NK-92 (cell line): ENCODE data around the gene PPP1R12B.
"Not testable (repeated sequence)": the region's sequence is repeated elsewhere in the genome, so short reads cannot be mapped to it uniquely, and the experiment has no call there.

Experiments
- DNase-seq: peaks from one replicate; lab custom pipeline; 2025; ENCODE audit not compliant: unreplicated experiment; lab: John Stamatoyannopoulos, UW

Gene PPP1R12B

DNA sequence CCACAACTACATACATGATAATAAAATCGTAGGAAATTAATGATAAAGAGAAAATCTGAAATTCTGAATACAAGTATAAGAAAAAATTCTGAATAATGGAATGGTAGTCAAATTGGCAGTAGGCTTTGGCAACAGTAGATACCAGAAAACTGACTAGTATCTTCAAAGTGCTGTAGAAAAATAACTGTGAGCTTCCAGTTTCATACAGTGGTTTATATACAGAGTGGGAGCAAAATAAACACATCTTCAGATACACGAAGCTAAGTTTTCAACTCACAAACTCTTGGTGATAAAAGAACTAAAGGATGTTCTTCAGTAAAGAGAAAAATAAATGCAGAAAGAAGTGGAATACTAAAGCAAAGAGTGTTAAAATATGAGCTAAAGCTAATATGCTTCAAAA, 173.4 kb downstream of the PPP1R12B start:
- DNase-seq, result no peak

DNA sequence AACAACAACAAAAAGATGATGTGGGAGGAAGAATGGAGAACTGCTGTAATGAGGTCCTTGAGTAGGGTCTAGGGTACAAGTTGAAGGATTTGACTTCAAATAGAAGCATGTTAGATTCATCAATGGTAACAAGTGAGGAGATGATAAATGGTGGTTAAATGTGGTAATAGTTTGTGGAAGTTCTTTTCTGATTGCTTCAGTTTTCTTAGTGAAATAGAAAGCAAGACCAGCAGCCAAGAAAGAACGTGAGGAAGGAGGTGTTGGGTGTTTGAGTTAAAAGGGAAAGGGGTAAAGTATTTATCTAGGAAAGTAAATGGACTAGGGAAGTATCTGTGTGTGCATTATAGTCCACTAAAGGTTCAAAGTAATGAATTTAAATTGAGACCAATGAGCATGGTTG, 177.6 kb downstream of the PPP1R12B start:
- DNase-seq, result not testable (repeated sequence)

DNA sequence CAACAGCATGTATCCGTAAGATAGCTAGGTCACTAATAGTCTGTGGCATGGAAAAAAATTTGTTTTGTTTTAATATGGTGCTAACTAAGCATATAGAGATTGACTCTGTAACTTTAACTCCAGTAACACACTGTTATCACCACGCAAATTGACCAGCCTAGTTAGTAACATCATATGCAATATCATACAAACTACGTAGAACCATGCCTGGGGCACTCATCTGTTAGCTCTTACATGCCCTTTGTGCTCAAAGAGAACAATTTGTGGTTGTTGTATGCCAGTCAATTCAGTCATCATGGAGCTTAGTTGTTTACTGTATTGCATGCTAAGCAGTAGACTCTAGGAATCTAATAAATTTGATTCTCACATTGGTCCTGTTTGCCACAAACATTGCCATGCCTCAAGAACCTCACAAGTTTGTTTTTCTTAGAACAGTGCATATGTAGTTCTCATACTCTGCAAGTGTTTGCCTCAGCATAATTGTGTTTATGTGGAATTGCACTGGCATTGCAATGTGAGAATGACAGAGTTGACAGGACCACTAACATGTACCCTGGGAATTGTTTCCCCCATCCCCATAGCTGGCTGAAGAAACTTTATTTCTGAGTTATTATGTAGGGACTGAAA, 179.7 kb downstream of the PPP1R12B start:
- not testable (repeated sequence) for DNase-seq

DNA sequence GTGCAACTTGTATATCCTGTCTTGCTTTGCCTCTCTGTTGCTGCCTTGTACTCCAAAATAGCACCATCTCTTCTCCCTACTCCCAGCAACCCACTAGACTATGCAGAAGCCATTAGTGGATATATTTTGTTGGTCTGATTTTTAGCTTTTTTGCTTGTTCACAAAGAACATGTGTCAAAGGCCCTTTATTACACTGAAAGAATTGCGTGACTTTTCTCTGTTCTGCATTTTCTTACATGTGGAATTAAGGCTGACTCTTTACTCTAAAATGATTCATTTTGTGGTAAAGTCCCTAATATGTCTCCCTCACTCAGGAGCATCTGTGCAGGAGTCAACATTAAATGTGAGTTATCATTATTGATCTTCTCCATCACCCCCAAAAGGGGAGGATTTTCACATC, 182.2 kb downstream of the PPP1R12B start:
- DNase-seq, result not testable (repeated sequence)

DNA sequence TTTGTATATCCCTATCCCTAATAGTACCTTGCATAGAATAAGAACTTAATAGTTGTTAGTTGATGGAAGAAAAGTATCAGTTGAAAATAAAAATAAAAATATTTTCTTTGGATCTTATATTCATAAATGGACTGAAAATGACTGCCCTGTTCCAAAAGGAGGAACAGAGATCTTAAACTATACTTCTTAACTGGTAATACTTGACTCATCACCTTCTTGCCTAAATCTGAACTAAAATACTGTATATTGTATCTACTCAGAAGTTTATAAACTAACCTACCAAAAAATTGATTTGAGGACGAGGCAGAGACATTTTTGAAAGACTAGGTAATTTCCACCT, 182.9 kb downstream of the PPP1R12B start:
- DNase-seq, result no peak

DNA sequence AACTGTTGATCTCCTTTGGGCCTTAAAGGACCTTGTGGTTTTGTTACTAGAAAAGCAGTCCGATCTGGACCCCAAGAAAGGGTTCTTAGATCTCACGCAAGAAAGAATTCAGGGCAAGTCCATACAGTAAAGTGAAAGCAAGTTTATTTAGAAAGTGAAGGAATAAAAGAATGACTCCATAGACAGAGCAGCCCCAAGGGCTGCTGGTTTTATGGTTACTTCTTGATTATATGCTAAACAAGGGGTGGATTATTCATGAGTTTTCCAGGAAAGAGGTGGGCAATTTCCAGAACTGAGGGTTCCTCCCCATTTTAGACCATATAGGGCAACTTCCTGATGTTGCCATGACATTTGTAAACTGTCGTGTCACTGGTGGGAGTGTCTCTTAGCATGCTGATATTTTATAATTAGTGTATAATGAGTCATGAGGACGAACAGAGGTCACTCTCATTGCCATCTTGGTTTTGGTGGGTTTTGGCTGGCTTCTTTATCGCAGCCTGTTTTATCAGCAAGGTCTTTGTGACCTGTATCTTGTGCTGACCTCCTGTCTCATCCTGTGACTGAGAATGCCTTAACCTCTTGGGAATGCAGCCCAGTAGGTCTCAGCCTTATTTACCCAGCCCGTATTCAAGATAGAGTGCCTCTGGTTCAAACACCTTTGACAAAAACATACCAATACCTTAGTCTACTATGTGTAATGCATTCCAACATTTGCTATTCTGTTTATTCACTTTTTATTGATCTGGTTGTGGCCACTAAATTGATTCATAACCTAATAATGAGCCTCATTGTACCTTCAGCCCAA, 183.5 kb downstream of the PPP1R12B start:
- DNase-seq, result not testable (repeated sequence)

DNA sequence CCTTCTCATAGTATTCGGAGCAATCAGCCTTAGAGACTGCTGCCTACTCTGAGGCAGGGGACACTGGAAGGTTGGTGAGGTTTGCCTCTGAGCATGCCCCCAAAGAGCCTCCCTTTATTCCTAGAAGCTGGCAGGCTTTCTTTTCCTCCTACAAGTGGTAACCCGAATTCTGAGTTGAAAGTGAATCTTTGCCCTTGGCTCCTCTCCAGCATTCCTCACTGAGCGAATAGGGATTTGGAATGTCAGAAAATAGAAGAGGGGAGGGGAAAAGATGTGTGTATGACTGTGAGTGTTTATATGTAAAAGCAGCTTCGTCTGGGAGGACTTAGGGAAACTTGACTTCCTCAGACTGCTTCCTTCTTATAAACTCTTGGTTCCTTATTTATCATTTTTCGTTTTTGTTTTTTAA, 190.7 kb downstream of the PPP1R12B start:
- DNase-seq, result not testable (repeated sequence)

DNA sequence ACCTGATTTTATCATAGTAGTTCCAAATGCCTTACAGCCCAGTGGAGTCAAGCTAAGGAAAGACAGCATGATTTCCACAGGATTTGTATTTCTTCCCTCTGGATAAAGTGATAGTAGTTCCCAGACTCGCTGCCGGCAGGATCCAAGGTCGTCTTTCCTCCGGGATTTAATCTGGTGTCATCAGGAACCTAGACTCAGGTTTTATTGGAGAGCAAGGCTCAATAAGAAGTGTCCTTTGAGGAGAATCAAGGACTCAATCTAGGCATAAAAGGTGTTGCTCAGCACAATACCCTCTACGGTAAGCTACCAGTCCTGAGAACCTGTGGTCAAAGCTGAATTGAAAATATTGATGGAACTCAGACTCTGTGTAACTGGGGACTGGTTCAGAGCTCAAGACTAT, 191.1 kb downstream of the PPP1R12B start:
- not testable (repeated sequence) for DNase-seq

DNA sequence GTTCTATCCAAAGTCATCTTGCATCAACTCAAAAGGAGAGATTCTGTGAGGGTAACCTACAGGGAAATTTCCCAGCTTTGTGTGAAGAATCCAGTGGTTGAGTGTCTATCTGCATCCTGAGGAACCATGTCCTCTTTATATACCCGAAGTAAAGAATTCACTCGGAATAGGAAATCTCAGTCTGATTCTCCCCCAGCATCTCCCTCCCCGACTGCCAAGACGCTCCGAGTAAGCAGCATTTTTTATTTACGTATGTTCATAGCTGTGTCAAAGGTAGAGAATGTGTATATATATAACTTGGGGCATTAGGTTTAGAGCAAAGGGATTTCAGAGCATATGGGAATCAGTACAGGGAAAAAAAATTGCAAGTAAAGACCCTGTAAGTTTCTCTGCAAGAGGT, 191.5 kb downstream of the PPP1R12B start:
- DNase-seq, result no peak

DNA sequence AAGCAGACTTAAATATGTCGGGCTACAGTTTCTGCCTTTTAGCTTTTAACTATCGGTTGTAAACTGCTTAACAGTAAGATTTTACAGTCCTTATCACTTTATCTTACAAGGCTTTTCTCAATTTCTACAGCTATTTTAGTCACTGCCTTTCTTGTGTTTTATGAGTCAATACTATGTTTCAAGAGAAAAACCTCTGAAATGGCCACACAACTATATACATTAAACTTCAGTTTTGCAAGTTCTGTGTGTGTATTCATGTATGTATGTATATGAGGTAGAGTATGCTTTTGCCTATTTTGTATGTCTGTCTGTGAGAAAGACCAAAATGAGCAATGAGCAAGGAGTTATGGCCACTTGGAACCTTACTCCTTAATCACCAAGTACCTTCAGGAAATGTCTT, 191.9 kb downstream of the PPP1R12B start:
- DNase-seq, result no peak

DNA sequence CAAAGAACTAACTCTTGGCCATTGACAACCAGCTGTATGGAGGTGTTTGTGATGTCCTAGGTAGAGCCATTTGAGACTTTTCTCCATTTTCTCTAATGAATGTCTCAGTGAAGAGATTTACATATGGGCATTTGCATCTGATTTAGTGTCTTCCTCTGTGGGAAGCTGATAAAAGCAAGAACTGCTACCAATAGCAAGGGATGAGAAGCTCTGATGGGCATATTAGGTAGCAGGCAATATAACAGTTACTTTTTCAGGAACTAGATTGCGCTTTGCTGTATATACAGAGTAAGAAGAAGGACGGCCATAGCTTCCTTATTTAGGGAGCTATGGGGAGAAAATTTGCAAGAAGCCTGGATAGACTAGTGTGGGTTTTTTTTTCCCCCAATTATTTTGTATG, 192.4 kb downstream of the PPP1R12B start:
- DNase-seq, result not testable (repeated sequence)

DNA sequence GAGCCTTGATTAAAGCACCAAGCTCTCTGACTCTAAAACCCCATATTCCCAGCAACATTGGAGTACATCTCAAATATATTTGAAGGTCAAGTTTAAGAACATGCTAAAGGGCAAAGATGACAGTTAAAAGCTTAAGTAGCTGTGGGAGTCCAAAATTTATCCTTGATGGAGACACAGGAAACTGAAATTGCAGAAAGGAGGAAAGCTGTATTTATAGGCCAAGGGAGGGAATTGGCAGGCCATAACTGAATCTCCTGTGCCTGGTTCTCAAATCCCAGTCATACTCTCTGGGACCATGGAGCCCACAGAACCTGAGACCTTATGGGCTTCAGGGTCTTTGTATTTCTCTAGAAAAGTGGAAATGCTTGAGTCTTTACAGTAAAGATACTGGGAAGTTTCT, 193.9 kb downstream of the PPP1R12B start:
- DNase-seq, result not testable (repeated sequence)

DNA sequence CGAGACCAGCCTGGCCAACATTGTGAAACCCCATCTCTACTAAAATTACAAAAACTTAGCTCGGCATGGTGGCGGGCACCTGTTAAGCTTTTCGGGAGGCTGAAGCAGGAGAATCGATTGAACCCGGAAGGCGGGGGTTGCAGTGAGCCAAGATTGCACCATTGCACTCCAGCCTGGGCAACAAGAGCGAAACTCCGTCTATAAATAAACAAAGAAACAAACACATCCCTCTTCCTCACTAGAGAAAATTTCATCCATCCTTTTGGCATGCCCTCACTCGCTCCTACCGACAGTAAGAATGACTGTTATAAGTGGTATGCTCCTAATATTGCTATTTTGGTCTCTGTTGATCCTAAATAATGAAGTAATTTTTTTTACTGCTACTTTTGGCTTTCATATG, 195.0 kb downstream of the PPP1R12B start:
- DNase-seq, result not testable (repeated sequence)

DNA sequence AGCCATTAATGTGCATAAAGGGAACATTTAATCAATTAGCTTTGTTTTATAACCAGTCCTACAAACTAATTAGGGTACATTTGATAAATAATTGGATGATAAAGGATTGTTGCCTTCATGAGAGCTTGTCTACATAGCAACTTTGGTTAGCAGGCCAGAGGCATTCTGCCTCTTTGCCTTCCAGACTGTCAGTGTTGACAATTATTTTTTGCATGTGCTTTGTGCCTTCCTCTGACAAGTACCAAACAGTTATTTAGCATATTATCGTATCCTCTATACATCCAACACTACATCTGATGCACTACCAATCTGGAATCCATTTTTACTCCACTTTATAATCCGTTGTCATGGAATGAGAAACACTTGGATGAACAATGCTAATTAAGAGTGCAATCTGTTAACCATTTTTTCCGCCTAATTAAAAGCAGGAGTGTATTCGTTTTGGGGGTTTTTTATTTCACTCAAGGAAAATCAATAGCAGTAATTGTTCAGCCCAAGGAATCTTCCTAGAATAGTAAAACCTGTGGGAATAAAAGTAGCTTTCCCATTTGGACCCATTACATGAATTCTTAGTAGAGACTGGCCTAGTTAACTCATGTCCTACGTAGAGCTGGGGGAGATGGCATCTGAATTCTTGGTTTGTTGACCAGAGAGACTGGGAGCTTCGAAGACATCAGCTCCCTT, 196.4 kb downstream of the PPP1R12B start:
- DNase-seq, result not testable (repeated sequence)

DNA sequence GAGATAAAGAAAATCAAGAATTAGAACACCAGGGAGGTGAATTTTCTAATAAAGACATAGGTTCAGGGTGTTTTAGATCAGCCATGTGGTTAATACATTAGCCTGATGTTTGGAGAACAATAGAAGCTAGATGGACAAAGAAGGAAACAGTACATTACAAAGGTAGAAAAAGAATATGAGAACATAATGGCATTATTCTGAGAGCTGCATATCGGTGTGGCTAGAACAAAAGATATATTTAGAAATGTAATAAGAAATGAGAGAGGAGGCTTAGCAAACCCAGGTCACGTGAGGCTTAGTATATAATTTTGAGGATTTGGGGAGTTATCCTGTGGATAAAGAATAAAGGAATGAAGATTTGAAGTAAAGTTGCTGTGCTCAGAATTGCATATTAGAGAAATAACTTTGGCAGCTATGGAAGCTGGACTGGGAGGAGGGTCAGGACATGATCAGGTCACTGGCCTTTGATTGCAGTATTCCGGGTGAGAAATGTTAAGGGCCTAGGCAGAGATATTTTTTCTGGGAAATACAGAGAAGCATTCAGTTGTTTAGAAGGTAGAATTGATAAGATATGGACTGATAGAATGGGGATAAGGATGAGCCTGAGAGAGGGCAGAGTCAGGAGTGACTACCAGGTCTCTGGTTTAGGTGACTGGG, 197.3 kb downstream of the PPP1R12B start:
- not testable (repeated sequence) for DNase-seq

DNA sequence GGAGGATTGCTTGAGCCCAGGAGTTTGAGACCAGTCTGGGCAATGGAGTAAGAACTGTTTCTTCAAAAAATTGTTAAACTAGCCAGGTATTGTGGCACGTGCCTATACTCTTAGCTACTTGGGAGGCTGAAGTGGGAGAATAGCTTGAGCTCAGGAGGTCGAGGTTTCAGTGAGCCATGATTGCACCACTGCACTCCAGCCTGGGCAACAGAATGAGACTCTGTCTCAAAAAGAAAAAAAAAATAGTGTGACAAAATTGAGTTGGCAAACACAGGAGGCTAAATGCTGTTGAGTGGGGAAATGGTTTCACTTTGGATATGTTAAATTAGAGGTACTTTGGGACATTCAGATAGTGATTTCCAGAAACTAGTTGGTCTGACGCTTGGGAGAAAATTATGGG, 197.9 kb downstream of the PPP1R12B start:
- DNase-seq, result not testable (repeated sequence)

DNA sequence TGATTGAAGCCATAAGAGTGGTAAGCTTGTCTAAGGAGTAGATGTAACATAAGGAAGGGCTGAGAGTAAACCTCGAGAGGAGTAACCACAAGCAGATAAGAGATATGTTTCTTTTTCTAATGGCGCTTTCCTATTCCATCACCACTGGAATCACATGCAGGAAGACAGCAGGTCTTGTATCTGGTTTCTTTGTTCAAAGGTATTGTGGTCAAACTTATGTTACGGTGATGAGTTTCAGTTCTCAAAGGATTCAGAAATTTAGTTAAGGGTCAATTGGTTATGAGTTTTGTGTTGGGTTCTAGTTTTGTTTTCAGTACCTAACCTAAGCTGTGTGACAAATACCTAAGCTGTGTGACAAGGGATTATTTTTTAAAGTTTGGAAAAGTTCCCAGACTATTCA, 198.3 kb downstream of the PPP1R12B start:
- not testable (repeated sequence) for DNase-seq

DNA sequence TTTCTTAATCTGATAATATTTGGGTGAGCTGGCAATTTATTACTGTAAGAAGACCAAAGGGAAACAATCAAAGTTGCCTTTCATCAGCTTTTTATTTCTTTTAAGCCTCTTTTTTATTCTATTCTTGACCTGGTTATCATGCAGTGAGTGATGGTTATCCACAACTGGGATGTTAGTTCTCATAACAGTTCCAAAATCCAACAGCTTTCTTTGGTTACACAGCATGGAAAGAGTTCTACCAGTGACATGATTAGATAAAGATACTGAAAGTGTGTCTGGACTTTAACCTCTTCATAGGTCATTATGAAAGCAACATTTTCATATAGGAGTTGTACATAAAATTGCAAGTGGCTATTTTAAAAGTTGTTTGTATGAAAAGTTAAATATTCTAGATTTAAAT, 198.7 kb downstream of the PPP1R12B start:
- DNase-seq, result no peak

DNA sequence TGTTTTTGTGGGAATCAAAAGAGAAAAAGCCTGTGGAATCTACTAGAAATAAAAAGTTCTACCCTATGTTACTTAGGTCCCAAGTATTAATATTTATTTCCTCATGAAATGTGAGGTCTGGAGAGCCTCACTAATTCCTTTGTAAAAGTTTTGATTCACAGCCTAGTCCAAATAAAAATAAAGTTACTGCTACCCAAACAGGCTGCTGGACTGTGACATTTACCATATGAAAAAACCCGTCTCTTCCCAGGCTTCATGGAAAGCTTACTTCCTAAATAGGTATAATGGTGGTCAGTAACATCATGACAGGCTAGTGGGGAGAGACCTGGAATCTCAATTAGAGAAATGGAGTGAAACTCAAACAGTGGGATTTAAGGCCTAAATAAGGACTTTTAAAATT, 201.6 kb downstream of the PPP1R12B start:
- not testable (repeated sequence) for DNase-seq

DNA sequence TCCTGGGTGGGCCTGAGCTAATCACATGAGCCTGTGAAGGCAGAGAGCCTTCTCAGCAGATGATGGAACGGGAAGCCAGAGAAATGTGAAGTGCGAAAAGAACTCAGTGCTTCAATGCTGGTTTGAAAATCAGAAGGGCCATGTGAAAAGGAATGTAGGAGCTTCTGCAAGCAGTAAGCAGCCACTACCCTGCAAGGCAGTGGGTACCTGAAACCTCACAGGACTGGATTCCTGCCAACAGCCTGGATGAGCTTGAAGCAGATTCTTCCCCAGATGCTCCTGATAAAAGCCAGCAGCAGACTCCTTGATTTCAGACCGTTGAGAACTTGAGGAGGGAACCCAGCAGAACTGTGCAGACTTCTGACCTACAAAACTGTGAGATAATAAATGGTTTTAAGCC, 203.2 kb downstream of the PPP1R12B start:
- DNase-seq, result no peak

DNA sequence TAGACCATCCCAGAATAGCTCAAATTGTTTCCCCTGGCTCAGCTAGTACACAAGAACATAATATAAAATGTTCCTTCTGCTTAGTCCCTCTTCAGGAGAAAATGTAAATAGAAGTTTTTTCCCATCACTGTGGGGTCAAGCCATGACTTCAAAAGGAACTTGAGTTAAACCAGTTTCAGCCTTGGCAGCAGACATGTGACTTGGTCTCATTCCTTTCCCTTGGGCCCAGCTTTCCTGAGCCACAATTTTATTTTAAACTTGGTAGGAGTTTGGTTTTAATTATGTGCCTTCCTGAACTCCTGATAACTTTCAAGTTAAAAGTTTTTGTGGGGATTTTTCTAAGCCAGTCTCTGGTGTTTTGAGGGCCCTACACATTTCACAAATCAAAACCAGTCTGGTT, 204.1 kb downstream of the PPP1R12B start:
- DNase-seq, result not testable (repeated sequence)

DNA sequence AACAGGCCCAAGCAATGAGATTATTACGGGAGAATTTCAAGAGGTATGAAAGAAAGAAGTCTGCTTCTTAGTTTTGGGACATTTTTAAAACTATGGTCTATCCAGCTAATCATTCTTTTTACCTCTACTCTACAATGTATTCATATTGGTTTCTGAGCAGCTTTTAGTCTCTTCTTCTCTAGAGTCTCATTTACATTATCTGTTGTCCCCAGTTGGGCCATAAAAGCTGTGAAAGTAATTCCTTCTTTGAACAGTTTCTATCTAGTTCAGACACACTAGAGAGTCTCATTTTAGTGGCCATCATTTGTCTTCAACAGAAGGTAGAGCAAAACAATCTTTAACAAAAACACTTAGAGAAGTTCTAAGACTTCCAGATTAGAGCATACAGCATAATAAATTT, 204.6 kb downstream of the PPP1R12B start:
- not testable (repeated sequence) for DNase-seq
